ENCODE data around the gene DNAJB8. TPM values are rescaled to one million over a fixed set of nuclear protein-coding genes. Genes with fewer than 3 reads are reported as not detected.

The DNAJB8 gene
- total and polyA plus RNA-seq, 7 donors, result not detected

- Histone ChIP-seq H3K36me3 (no peaks in the 10 kb centered on the region), H3K4me1 (no peaks in the 10 kb centered on the region), H3K4me3 (no peak overlapping the region), H3K27me3 (peaks cover 0 to 42% (median 10%) of the 10 kb centered on the region in 3 donors), H3K27ac (no peak overlapping the region), H3K9me3 (no peaks in the 10 kb centered on the region)
- TF ChIP-seq EP300 (IDR thresholded peaks at IDR 0.05) (no peak), CTCF (IDR thresholded peaks at IDR 0.05) (no peak), POLR2A (IDR thresholded peaks at IDR 0.05) (no peak), POLR2AphosphoS5 (IDR thresholded peaks at IDR 0.05) (no peak)
- no peak for DNase-seq
- intact Hi-C loops (cut with DNase I), result no loop called here
- WGBS, 2 donors, result 64 to 79% methylated on average over 2 of the region's 2 CpGs
These were observed 4.4 kb upstream of the DNAJB8 start for GRCh38 chr3:128471110-128471509.

- Histone ChIP-seq H3K9me3 (no peaks in the 10 kb centered on the region), H3K4me1 (no peaks in the 10 kb centered on the region), H3K36me3 (no peaks in the 10 kb centered on the region), H3K27me3 (peaks cover 0 to 43% (median 10%) of the 10 kb centered on the region in 3 donors), H3K27ac (no peak overlapping the region), H3K4me3 (no peak overlapping the region)
- no peak for TF ChIP-seq EP300 (IDR thresholded peaks at IDR 0.05)
- no peak for TF ChIP-seq POLR2A (IDR thresholded peaks at IDR 0.05)
- TF ChIP-seq POLR2AphosphoS5 (IDR thresholded peaks at IDR 0.05), result no peak
- TF ChIP-seq CTCF (IDR thresholded peaks at IDR 0.05), result no peak
- 65 to 68% methylated on average over 13 of the region's 13 CpGs for WGBS, 2 donors
- DNase-seq, result no peak
- intact Hi-C loops (cut with DNase I), result no loop called here
These were observed 3.6 kb upstream of the DNAJB8 start for GRCh38 chr3:128470134-128470899.

GRCh38 chr3:128469556-128469955 is 2.9 kb upstream of the DNAJB8 start:
- Histone ChIP-seq H3K4me3 (no peak overlapping the region), H3K9me3 (no peaks in the 10 kb centered on the region), H3K27ac (no peak overlapping the region), H3K27me3 (peaks cover 0 to 46% (median 10%) of the 10 kb centered on the region in 3 donors), H3K36me3 (no peaks in the 10 kb centered on the region), H3K4me1 (no peaks in the 10 kb centered on the region)
- intact Hi-C loops (cut with DNase I), result no loop called here
- no peak for DNase-seq
- TF ChIP-seq CTCF (IDR thresholded peaks at IDR 0.05) (no peak), EP300 (IDR thresholded peaks at IDR 0.05) (no peak), POLR2AphosphoS5 (IDR thresholded peaks at IDR 0.05) (no peak), POLR2A (IDR thresholded peaks at IDR 0.05) (no peak)
- 74 to 84% methylated on average over 6 of the region's 6 CpGs for WGBS, 2 donors

- no peaks in the 10 kb centered on the region for H3K4me1 ChIP-seq
- H3K4me3 ChIP-seq, result no peak overlapping the region
- 87 to 90% methylated on average over 10 of the region's 10 CpGs for WGBS, 2 donors
- peaks cover 0 to 46% (median 10%) of the 10 kb centered on the region in 3 donors for H3K27me3 ChIP-seq
- H3K27ac ChIP-seq, result no peak overlapping the region
- TF ChIP-seq EP300 (IDR thresholded peaks at IDR 0.05) (no peak), CTCF (IDR thresholded peaks at IDR 0.05) (no peak), POLR2A (IDR thresholded peaks at IDR 0.05) (no peak), POLR2AphosphoS5 (IDR thresholded peaks at IDR 0.05) (no peak)
- H3K9me3 ChIP-seq, result no peaks in the 10 kb centered on the region
- no peaks in the 10 kb centered on the region for H3K36me3 ChIP-seq
- intact Hi-C loops (cut with DNase I), result no loop called here
- no peak for DNase-seq
These were observed 2.3 kb upstream of the DNAJB8 start for GRCh38 chr3:128468791-128469527.
